Mammary epithelial cell (primary cell): ENCODE data around the gene OR1D5.

Experiments used
- EZH2 ChIP-seq: IDR thresholded peaks from 2 replicates; pipeline ENCODE4 v1.6.1; 2012; ENCODE audit warnings: low read length, inconsistent platforms, borderline replicate concordance
- TF ChIP-seq, protein P1 (sequence below), 2 donors: IDR thresholded peaks in 1 of 2; conservative IDR thresholded peaks in 1 of 2; 2 replicates each; pipeline ENCODE4 v1.5.1; 2011 to 2012; ENCODE audit warnings: inconsistent platforms in 2 of 2, low read length in 2 of 2, mild to moderate bottlenecking in 2 of 2, control low read depth in 1 of 2, low read depth in 1 of 2; ENCODE audit not compliant: insufficient read depth in 1 of 2; ENCODE audit errors: extremely low read depth in 1 of 2

DNA sequence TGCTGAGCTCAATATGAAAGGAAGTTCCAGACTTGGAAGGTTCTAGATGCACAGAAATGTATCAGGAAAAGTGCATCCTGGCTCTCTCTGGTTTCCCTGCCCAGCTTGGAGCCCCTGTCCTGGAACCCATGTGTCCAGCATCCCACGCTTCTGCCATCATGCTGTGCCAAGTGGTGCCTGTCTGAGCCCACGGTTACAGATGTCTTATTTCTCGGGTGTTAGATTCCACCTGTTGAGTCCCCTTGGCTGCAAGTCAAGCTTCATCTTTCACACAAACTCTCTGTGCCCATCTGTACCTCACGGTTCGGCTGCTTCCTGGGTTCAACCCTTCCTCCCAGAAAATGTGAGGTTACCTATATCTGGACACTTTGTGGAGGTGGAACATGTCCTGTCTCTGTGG is 22.5 kb downstream of the OR1D5 start:
- TF ChIP-seq, protein P1, sequence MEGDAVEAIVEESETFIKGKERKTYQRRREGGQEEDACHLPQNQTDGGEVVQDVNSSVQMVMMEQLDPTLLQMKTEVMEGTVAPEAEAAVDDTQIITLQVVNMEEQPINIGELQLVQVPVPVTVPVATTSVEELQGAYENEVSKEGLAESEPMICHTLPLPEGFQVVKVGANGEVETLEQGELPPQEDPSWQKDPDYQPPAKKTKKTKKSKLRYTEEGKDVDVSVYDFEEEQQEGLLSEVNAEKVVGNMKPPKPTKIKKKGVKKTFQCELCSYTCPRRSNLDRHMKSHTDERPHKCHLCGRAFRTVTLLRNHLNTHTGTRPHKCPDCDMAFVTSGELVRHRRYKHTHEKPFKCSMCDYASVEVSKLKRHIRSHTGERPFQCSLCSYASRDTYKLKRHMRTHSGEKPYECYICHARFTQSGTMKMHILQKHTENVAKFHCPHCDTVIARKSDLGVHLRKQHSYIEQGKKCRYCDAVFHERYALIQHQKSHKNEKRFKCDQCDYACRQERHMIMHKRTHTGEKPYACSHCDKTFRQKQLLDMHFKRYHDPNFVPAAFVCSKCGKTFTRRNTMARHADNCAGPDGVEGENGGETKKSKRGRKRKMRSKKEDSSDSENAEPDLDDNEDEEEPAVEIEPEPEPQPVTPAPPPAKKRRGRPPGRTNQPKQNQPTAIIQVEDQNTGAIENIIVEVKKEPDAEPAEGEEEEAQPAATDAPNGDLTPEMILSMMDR (conservative IDR thresholded peaks at IDR 0.05 in 1 of 2, IDR thresholded peaks at IDR 0.05 in 1 of 2; ENCODE audit: extremely low read depth in 1 of 2, insufficient read depth in 1 of 2, low read depth in 1 of 2, low read length in 2 of 2): no peak
- TF ChIP-seq EZH2: no peak
